Activated CD8-positive, alpha-beta memory T cell treated with anti-CD3 and anti-CD28 coated beads for 24 hours (primary cell): ENCODE measurements around the gene JPT1.
"Not testable (repeated sequence)": the region's sequence is repeated elsewhere in the genome, so short reads cannot be mapped to it uniquely, and the experiment has no call there.

Experiments
- DNase-seq: peaks from one replicate; pipeline ENCODE4 v3.0.0-alpha.2; 2020

Gene JPT1

DNA sequence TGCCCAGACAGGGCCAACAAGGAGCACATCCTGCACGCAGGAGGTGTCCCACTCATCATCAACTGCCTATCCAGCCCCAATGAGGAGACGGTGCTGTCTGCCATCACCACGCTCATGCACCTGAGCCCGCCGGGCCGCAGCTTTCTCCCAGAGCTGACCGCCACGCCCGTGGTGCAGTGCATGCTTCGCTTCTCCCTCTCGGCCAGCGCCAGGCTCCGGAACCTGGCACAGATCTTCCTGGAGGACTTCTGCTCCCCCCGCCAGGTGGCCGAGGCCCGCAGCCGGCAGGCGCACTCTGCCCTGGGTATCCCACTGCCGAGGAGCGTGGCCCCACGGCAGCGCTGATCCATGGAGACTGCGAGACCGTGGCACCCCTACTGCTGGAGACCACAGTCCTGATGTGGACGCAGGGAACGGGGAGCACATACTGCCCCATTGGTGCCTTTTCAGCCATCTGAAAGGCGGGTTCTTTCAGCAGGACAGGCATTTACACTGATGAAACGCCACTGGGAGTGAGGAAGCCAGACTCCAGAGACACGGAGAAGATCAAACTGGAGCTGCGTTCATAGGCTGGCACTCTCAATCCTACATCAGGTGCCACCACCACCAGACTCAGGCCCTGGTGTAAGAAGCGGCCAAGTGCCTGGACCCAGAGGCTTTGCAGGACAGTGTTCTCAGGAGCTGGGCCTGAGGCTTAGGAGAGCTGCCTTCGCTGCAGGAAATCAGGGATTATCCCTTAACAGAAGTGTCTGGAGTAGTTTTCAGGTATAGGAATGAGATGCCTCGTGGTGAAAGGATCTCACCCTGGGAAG lies 25.4 kb downstream of the JPT1 start:
- no peak for DNase-seq

DNA sequence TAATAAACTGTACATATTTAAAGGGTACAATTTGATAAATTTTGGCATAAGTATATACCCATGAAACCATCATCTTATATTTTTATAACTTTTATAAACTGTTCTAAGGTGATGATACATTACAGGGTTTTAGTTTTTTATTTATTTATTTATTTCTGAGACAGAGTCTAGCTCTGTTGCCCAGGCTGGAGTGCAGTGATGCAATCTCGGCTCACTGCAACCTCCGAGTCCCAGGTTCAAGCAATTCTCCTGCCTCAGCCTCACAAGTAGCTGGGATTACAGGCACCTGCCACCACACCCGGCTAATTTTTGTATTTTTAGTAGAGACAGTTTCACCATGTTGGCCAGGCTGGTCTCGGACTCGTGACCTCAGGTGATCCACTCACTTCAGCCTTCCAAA lies 26.4 kb downstream of the JPT1 start:
- DNase-seq: not testable (repeated sequence)

DNA sequence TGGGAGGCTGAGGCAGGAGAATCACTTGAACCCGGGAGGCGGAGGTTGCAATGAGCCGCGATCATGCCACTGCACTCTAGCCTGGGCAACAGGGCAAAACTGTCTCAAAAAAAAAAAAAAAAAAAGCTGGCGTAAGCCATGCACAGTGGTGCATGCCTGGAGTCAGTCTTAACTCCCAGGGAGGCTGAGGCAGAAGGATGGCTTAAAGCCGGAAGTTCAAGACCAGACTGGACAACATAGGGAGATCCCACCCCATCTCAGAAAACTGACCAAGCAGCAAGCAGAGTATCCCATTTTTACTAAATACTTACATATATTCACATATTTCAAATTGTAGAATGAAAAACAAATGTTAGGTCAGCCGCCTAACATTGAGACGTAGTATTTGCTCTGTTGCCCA lies 27.4 kb downstream of the JPT1 start:
- DNase-seq: no peak

- DNase-seq: no peak
These were observed 28.3 kb downstream of the JPT1 start for GRCh38 chr17:75125984-75126383.

- no peak for DNase-seq
These were observed 29.5 kb downstream of the JPT1 start for GRCh38 chr17:75124819-75125162.

GRCh38 chr17:75124041-75124818 lies 30.1 kb downstream of the JPT1 start:
- peak; percentile 70 for DNase-seq

DNA sequence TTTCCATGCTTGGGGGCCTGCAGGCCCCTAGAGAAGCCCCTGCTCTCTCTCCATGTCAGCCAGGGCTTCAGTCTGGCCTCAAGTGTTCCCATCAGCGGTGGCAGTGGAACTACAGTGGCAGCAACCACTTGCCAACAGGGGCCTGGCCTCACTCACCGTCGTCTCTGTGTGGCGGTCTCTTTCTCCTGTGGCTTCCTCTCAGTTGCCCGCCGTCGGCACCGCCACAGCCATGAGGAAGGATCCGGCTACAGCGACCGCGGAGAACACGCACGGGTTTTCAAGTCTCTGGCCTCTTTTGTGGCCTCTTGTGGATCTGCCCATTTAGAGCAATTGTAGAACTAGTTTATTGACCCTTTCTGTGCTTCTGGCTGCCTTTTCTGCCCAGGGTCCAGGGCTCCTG lies 36.0 kb downstream of the JPT1 start:
- no peak for DNase-seq

GRCh38 chr17:75116737-75117136 lies 37.6 kb downstream of the JPT1 start:
- DNase-seq: no peak

DNA sequence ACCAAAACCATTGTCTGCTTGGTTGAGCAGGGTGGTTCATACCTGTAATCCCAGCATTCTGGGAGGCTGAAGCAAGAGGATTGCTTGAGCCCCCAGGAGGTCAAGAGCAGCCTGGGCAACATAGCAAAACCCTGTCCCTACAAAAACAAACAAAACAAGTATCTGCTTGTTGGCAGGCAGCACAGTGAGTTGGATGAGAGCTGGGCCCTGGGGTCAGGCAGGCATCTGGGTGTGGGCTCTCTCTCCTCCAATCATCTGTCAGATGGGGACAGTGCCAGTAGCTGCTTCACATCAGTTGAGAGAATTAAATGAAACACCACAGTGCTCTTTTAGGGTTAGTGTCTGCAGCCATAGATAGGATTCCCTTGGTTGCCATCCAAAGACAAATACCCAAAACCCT lies 38.8 kb downstream of the JPT1 start:
- no peak for DNase-seq

DNA sequence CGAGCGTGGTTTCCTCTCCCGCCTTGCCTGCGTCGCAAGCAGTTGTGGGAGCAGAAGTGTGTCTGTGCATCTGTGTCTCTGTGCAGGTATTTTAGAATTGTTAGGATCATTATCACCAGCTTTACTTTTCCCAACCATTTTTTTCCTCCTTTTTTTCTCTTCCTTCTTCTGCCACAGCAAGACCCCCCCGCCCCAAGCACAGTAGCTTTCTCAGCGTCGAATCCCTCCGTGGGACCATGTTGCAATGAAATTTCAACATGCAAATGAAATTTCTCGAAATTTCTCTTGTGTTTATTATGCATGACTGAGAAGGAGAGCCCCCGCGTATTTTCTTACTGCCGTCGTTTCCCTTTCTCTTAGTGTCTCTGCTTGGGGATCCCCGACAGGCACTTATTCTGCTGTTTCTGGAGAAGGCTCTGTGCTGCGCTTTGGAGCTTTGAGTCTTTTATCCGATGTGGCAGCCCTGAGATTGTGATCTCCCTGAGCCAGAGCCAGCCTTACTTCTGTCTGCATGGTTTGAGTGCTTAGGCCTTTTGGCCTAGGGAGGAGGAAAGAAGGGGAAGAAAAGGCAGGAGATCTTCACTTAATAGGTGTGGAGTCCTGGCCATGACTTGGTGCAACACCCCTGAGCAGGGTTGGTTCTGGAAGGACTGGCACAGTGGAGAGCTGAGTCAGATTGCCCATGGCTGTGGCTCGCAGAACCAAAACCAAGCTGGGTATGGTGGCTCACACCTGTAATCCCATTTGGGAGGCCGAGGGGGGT lies 39.6 kb downstream of the JPT1 start:
- no peak for DNase-seq

DNA sequence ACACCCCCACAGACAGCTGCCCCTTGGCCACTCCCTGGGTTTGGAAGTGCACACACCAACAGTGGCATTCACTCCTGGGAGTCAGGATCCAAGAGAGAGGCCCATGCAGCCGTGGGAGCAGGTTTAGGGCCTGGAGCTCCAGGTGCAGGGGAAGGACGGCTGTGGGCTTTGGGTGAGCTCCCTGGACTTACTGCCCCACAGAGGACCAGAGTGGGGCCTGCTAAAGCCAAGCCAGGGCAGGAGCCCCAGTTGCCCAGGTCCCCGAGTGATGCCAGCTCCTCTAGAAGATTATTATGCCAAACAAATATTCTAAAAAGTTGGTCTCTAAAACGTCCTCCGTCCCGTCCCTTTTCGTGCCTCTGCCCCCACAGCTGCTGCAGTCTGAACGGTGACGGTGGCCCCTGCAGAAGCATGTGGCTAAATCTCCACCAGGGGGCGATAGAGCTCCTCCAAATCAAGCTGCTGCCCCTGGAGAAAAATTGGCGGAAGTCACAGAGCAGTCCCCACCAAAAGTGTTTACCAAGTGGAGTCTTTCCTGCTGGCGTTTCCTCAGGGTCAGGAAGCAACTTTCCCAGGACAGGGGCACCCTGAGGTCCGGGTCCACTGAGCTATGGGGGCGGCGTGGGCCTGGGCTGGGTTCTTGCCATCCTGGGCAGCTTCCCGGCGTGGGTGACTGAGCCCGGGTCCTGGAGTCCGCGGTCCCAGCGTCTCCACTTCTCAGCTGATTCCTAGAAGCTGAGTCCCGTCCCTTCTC lies 40.3 kb downstream of the JPT1 start:
- DNase-seq: peak; percentile 95

DNA sequence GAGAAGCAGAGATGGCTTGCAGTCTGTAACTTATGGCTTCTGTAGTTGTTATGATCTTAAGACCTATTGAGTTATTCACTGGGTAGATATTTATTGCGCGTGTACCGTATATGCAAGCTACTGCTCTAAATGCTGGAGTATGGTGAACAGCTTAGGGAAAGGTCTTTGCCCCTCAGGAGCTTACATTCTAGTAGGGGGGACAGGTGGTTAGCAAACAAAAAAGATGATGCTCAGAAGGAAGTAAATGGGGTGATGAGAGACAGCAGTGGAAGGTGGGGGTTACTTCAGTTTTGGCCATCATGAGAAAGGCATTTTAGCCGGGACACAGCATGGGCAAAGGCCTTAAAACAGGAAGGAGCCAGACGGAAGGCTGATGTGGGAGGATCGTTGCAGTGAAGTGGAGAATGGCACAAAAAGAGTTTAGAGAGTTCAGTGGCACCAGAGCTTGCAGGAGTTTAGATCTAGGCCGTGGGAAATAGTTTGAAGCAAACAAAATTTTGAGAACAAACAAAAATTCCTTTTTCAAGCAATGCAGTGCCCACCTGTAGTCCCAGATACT lies 42.5 kb downstream of the JPT1 start:
- no peak for DNase-seq

DNA sequence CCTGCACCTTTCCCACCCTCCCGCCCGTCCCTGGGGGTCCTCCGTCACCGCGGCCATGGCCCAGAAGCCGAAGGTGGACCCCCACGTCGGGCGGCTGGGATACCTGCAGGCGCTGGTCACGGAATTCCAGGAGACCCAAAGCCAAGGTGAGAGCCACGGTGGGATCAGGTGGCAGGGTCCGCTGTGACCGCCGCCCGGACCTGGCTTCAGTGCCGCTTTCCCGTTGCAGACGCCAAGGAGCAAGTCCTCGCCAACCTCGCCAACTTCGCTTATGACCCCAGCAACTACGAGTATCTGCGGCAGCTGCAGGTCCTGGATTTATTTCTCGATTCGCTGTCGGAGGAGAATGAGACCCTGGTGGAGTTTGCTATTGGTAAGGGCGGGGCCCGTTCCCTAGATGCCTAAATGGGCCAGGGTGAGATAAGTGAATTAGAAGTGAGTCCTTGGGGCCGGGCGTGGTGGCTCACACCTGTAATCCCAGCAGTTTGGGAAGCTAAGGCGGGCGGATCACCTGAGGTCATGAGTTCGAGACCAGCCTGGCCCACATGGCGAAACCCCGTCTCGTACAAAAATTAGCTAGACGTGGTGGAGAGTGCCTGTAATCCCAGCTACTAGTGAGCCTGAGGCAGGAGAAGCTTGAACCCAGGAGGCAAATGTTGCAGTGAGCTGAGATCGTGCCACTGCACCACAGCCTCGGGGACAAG lies 43.9 kb downstream of the JPT1 start:
- DNase-seq: peak; percentile 71

DNA sequence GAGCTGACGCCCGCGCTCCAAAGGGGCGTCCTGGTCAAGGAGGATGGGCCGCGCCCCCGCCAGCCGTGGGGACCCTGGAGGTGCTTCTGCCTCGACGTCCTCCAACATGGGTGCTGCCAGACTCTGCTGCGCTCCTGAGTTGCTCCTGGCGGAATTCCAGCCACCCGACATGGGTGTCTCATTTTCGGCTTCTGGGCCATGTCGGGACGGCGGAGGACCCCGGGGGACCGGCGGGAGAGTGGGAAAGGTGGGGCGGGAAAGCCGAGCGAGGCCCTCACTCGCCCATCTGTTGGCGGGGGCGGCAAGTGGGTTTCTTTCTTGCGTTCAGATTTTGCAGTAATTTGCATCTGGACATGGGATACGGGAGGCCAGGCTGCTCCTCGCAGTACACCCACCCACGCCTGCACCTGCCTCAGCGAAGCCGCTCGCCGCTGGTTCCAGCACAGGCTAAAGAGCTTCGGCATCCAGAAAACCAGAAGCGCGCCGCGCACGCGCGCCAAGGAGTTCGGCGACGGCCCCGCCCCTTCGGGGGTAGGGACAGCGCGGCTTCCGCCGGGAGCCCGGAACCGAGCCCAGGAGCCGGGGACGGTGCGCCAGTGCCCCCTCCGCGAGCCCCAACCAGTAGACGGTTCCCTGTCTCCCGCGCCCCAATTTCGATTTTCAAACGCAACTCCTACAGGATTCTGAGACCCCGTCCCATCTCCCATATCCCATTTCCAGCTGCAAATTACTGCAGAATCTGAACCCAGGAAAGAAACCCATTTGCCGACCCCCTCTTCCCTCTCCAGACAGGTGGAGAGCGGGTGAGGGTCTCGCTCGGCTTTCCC lies 44.7 kb downstream of the JPT1 start, which contains the start of gene ARMC7:
Gene ARMC7 (plus strand): TSS at position 563 of the 827 bp plus-strand sequence. CDS start 320 bp downstream, outside the sequence.
- DNase-seq: peak; percentile 97

DNA sequence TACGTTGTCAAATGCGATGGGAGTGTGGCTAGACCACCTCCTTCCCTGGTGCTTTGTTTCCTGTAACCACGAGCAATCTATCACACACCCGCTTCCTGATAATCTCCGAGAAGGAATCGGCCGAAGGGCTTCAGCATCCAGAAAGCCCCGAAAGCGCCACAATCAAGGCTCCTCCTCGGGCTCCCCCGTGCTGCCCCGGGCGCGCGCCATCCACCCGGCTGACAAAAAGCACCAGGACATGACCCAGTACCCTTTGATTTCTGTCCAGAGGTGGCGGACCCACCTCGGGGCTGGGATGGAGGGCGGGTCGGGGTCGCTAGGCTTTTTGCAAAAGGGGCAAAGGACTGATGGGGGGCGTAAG lies 45.3 kb downstream of the JPT1 start:
- peak; percentile 71 for DNase-seq

- DNase-seq: no peak
These were observed 46.1 kb downstream of the JPT1 start for GRCh38 chr17:75108193-75108592.

- no peak for DNase-seq
These were observed 48.9 kb downstream of the JPT1 start for GRCh38 chr17:75105126-75106080.

- DNase-seq: no peak
These were observed 50.4 kb downstream of the JPT1 start for GRCh38 chr17:75103601-75104554.
